WI38 (cell line): Measurements from ENCODE around the gene ATP2B3.

ENCODE experiments used
- H3K4me3 ChIP-seq: 2 replicates; pipeline ENCODE4 v1.5.1; 2011; ENCODE audit warnings: low read depth, mild to moderate bottlenecking, control low read depth, low read length
- TF ChIP-seq, protein P1 (sequence below): IDR thresholded peaks from 2 replicates; pipeline ENCODE4 v1.5.1; 2012; ENCODE audit warnings: low read depth, mild to moderate bottlenecking, control low read depth, low read length

The ATP2B3 gene

GRCh38 chrX:153490217-153490930 lies 27.1 kb upstream of the ATP2B3 start:
- no peak overlapping the region for H3K4me3 ChIP-seq
- TF ChIP-seq, protein P1, sequence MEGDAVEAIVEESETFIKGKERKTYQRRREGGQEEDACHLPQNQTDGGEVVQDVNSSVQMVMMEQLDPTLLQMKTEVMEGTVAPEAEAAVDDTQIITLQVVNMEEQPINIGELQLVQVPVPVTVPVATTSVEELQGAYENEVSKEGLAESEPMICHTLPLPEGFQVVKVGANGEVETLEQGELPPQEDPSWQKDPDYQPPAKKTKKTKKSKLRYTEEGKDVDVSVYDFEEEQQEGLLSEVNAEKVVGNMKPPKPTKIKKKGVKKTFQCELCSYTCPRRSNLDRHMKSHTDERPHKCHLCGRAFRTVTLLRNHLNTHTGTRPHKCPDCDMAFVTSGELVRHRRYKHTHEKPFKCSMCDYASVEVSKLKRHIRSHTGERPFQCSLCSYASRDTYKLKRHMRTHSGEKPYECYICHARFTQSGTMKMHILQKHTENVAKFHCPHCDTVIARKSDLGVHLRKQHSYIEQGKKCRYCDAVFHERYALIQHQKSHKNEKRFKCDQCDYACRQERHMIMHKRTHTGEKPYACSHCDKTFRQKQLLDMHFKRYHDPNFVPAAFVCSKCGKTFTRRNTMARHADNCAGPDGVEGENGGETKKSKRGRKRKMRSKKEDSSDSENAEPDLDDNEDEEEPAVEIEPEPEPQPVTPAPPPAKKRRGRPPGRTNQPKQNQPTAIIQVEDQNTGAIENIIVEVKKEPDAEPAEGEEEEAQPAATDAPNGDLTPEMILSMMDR: no peak

- TF ChIP-seq, protein P1: no peak
- H3K4me3 ChIP-seq: no peak overlapping the region
Observed at GRCh38 chrX:153491351-153491914, 26.0 kb upstream of the ATP2B3 start.

DNA sequence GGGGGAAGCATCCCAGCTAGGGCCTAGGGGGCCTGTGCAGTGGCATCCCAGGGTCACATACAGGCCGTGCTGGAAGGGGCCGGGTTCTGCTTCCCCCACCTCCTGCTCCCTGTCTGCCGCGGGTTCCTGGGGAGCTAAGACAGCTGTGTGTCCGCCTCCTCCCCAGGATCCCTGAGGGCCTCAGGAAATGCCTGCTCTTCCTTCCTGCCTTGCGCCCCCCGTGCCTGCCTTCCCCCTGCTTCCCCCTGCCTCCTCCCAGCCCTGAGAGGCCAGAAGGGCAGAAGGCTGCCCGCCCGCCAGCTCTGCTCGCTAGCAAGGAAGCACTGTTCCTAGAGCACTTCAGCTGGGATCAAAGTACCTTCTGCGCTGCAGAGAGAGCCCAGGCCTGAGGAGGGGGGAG lies 25.5 kb upstream of the ATP2B3 start:
- TF ChIP-seq, protein P1: no peak

DNA sequence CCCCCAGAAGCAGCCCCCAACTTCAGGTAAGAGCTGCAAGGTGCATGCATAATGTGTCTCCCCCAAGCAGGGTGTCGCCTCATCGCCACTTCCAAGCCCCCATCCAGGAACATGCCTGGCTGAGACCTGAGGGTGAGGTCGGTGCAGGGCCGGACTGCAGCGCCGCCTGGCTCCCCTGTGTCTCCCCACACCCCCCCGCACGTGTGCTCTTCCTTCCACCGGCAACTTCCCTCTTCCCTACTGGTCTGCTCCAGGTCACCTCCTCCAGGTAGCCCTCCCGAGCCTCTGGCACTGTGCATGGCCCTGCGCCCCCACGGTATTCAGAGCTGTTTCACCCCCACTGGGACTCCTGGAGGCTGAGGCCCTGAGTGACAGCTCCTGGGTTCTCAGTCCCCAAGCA lies 24.9 kb upstream of the ATP2B3 start:
- TF ChIP-seq, protein P1: no peak
- H3K4me3 ChIP-seq: no peak overlapping the region

More for the DNA sequence above, 25.5 kb upstream of the ATP2B3 start:
- H3K4me3 ChIP-seq: no peak overlapping the region

DNA sequence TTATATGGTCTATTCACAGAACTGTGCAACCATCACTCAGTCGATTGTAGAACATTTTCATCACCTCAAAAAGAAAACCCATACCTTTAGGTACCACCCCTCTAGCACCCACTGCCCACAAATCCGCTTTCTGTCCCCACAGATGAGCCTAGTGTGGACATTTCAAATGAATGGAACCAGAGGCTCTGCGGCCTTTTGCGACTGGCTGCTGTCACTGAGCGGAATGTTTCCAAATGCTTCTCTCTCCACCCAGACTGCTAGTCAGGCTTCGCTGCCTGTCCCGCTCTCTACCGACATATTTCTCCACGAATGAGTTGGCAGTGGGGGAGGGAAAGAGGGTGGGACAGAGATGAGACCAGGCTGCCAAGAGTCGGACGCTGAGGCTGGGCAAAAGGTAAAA lies 24.4 kb upstream of the ATP2B3 start:
- TF ChIP-seq, protein P1: no peak
- H3K4me3 ChIP-seq: no peak overlapping the region

DNA sequence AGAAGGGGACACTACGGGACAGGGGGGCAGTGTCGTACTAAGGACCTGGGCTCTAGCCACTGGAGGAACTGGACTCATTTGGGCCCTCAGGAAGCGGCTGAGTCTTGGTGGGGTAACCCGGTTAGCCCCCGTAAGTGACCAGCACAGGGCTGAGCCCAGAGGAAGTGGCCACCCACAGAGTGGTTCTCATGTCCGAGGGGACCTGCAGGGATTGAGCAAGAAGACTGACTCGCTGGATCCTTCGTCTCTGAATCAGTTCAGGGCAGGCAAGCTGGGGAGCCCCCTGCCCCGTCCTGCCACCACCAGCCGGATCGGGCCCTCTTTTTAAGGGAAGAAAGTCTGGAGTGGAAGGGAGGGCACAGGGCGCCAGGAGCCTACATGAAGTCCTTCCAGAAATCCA lies 23.4 kb upstream of the ATP2B3 start:
- TF ChIP-seq, protein P1: no peak

DNA sequence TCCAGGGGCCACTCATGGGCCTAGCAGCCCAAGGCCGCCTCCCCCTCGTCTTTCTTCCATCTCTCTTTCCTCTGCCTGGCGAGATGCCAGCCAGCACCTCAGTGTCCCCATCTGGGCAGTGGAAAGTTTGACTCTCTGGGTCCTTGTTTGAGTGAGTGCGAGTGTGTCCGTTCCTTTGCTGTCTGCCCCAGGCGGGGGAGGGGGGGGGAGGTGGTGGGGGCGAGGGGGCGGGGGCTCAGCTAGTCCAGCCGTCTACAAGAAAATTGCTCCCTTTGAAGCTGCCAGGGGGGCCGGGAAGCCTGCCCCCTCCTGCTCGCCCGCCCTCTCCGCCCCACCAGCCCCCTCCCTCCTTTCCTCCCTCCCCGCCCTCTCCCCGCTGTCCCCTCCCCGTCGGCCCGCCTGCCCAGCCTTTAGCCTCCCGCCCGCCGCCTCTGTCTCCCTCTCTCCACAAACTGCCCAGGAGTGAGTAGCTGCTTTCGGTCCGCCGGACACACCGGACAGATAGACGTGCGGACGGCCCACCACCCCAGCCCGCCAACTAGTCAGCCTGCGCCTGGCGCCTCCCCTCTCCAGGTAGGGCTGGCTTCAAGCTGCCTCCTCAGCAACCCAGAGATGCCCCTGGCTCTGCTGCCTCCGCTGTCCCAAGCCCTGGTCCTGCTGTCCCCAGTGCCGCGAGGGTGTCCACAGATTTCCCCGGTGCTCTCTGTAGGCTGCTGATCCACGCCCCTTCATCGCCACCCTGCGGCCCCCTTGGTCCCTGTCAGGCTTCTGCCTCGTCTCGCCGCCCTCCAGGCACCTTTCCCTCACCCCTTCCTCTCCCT lies 22.7 kb upstream of the ATP2B3 start, which contains the start of gene BGN:
BGN (plus strand) TSS at position 440 of the 821 bp plus-strand sequence. CDS start 9,652 bp downstream, outside the sequence.
- TF ChIP-seq, protein P1: no peak
- peak within 1 kb of the TSS; percentile 51 for H3K4me3 ChIP-seq

More for the DNA sequence above, 23.4 kb upstream of the ATP2B3 start:
- H3K4me3 ChIP-seq: no peak overlapping the region
